Peyer's patch (tissue), 4 donors: ENCODE measurements around the gene IL1F10.

ENCODE experiments used
- POLR2A ChIP-seq, 2 donors: fragments of 450-650 bp; IDR thresholded peaks; one replicate each; pipeline ENCODE4 v1.5.1; 2017; ENCODE audit warnings: antibody characterized with exemption in 2 of 2, mild to moderate bottlenecking in 2 of 2, moderate library complexity in 2 of 2
- TF ChIP-seq, protein P1 (sequence below), 6 experiments: fragments of 450-650 bp in 4 of 6; fragments of 200-600 bp in 2 of 6; sonication (generic) in 1 of 6; IDR thresholded peaks; one replicate each; pipeline ENCODE4 v1.5.1; 2017 to 2019; ENCODE audit warnings: antibody characterized with exemption in 6 of 6, mild to moderate bottlenecking in 3 of 6, moderate library complexity in 1 of 6

DNA sequence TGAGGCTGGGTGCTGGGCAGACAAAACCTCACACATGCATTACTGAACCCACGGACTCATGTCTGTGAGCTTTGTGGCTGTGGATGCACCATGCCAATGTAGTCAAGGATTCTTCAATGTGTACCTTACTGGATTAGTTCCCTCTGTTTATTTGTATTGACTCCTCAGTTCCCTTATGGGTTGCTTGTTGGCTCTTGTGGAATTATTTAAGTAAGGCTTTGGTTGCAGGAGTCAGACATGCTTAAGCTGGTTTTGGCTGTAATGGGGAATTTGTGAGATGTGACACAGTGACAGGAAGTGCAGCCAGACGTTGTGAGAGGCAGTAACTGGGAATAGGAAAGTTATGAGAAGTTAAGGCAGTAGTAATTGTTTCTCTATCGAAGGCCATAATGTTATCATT, 46.0 kb downstream of the IL1F10 start:
- TF ChIP-seq POLR2A (IDR thresholded peaks at IDR 0.05) = no peak
- TF ChIP-seq, protein P1, sequence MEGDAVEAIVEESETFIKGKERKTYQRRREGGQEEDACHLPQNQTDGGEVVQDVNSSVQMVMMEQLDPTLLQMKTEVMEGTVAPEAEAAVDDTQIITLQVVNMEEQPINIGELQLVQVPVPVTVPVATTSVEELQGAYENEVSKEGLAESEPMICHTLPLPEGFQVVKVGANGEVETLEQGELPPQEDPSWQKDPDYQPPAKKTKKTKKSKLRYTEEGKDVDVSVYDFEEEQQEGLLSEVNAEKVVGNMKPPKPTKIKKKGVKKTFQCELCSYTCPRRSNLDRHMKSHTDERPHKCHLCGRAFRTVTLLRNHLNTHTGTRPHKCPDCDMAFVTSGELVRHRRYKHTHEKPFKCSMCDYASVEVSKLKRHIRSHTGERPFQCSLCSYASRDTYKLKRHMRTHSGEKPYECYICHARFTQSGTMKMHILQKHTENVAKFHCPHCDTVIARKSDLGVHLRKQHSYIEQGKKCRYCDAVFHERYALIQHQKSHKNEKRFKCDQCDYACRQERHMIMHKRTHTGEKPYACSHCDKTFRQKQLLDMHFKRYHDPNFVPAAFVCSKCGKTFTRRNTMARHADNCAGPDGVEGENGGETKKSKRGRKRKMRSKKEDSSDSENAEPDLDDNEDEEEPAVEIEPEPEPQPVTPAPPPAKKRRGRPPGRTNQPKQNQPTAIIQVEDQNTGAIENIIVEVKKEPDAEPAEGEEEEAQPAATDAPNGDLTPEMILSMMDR (IDR thresholded peaks at IDR 0.05) = no peak
